Measurements from ENCODE around the gene PRSS38.

PRSS38 gene

GRCh38 chr1:227886993-227887696, 71.7 kb downstream of the PRSS38 start:
- DNase-seq, result peak; percentile 10

- DNase-seq, result no peak
Measured at GRCh38 chr1:227887697-227888403, 72.4 kb downstream of the PRSS38 start.

DNA sequence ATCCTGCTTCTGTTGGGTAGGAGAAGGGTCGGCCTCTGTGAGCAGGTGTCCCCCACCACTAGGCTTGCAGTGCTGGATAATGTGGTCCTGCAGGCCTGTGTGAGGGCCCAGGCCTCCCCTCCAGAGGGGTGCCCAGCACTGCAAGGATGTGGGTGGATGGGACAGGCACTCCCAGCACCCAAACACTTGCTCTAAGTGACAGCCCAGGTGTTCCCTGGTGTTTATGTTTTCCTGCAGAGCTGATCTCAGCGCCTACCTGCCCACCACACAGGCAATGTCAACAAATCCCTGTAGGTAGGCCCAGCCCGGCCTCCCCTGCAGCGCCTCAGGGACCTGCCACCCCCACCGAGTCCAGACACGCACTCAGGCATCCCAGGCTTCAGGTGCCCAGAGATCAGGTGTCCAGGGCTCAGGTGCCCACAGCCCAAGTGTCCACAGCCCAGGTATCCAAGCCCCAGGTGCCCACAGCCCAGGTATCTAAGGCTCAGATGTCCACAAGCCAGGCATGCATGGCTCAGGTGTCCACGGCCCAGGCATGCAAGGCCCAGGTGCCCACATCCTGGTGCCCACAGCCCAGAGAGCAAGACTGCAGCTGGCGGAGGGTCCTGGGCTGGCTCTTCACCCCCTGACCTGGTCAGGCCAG, 73.0 kb downstream of the PRSS38 start:
- no peak for DNase-seq

DNA sequence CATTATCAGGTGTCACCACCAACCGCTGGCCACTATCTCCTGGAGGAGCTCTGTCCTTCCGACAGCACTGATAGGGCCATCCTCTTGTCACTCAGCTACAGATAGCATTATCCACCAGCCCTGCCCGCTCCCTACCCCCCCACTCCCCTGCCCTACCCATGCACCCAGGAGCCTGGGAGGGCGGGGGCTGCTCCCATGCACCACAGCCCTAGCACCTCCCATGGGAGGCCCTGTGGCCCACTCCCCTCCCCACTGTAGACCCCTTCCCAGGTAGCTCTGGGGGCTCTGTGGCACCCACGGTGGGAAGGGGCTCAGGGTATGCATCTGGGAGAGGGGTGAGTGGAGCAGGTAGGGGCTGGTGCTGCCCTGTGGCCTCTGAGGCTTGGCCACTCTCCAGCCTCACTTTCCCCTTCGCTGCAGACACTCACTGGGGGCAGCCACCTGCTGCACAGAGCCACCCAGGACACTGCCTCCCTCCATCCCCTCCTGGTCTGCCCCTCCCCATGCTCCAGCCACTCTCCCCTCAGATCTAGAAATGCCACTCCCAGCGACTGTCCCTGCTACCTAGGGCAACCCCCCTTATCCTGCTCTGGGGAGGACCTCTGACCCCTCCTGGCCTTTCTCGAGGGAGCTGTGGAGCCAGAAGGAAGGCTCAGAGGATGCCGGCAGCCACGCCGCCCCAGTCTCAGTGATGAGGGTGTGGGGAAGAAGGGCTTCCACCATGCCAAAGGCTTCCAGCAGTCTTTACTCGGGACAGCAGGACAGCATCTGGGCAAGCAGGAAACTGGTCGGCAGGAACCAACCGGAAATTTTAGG, 73.8 kb downstream of the PRSS38 start:
- DNase-seq, result no peak

GRCh38 chr1:227889863-227890405, 74.5 kb downstream of the PRSS38 start:
- DNase-seq, result no peak

DNA sequence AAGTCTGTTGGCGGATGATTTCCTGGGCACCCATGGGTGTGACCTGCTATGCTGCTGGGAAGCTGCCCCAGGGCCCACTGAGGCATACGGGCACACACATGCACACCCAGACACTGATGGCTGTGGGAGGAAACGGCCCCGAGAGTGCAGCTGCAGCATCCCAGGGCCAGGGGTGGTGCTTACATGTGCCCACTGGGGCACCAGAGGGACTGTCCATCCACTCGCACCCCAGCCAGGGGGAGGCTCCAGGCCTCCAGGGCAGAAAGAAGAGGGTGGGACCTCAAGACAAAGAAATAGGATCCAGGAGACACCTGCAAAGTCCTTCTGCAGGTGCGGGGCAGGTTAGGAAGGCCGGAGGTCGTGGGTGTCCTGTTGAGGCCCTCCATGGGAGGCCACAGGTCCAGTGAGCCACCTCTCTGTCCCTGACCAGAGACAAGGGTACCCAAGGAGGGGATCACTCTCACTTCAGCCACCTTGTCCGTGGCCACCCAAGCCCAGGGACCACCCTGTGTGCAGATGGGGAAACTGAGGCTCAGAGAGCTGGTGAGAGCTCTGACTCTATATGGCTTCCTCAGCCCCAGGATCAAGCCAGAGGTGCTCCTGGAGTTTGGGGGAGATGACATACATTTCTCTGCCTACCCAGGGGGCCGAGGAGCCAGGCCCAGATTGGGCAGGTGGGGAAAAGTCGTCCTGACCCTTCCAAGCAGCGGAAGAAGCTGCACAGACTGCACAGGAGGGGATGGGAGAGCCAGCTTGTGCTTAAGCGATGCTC, 75.2 kb downstream of the PRSS38 start:
- DNase-seq, result no peak

- DNase-seq, result no peak
Measured at GRCh38 chr1:227891223-227891954, 75.9 kb downstream of the PRSS38 start.

DNA sequence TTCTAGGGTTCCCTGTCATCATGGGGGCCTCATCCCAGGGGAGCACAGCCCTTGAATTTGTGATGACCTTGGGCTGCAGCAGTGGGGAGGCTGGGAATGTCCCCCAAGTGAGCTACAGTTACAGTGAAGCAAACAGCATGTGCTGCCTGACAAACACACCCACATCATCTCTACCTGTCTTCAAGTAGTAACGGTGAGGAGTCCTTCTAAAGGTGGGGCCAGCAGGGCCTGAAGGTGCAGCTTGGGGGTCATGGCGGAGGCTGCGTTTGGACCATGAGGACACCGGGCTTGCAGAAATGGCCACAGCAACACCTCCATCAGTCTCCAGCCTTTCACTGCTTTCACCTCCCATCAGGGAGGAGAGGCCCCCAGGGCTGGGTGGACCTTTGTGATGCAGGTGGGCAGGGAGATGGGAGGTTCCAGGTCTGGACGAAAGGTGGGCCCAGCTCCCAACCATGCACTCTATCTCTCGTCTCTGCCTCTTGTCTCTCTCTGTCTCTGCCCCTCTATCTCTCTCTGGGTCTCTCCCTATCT, 76.5 kb downstream of the PRSS38 start:
- no peak for DNase-seq

- DNase-seq, result no peak
Measured at GRCh38 chr1:227892489-227893299, 77.2 kb downstream of the PRSS38 start.

- DNase-seq, result no peak
Measured at GRCh38 chr1:227893300-227893948, 77.9 kb downstream of the PRSS38 start.

- no peak for DNase-seq
Measured at GRCh38 chr1:227893949-227894721, 78.7 kb downstream of the PRSS38 start.

- DNase-seq, result no peak
Measured at GRCh38 chr1:227894831-227895451, 79.5 kb downstream of the PRSS38 start.

Data from NCI-H2171 (cell line).